LNCaP clone FGC (cell line): ENCODE measurements around the gene CNIH3.

Experiments
- DNase-seq: peaks from one replicate; pipeline ENCODE4 v3.0.0-alpha.2; 2011; ENCODE audit warnings: low read depth
- H3K4me3 ChIP-seq: 2 replicates; pipeline ENCODE4 v1.5.1; 2011; ENCODE audit warnings: mild to moderate bottlenecking, low read depth, low read length, control low read depth
- TF ChIP-seq, protein P1 (sequence below): IDR thresholded peaks from 2 replicates; pipeline ENCODE4 v1.5.1; 2012; ENCODE audit warnings: mild to moderate bottlenecking; ENCODE audit not compliant: control insufficient read depth, insufficient read depth; ENCODE audit errors: extremely low read depth

CNIH3 gene

GRCh38 chr1:224722838-224723237 is 106.7 kb downstream of the CNIH3 start:
- no peak for DNase-seq
- TF ChIP-seq, protein P1, sequence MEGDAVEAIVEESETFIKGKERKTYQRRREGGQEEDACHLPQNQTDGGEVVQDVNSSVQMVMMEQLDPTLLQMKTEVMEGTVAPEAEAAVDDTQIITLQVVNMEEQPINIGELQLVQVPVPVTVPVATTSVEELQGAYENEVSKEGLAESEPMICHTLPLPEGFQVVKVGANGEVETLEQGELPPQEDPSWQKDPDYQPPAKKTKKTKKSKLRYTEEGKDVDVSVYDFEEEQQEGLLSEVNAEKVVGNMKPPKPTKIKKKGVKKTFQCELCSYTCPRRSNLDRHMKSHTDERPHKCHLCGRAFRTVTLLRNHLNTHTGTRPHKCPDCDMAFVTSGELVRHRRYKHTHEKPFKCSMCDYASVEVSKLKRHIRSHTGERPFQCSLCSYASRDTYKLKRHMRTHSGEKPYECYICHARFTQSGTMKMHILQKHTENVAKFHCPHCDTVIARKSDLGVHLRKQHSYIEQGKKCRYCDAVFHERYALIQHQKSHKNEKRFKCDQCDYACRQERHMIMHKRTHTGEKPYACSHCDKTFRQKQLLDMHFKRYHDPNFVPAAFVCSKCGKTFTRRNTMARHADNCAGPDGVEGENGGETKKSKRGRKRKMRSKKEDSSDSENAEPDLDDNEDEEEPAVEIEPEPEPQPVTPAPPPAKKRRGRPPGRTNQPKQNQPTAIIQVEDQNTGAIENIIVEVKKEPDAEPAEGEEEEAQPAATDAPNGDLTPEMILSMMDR: no peak
- no peak overlapping the region for H3K4me3 ChIP-seq

DNA sequence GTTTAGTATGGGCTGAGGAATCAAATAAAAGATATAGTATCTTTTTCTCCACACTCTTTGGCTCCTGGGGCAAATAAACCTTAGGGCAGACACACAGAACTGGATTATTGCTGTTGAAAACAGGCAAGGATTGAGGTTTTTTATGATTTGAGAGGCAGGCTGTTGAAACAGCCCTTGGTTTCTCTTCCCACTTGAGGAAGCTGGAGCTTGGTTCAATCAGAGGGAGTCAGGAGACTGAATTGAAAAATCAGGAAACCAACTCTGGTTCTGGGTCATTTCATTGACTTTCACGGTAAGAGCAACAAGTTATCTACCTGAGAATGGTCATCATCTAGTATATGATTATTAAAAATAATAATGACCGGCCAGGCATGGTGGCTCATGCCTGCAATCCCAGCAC is 108.4 kb downstream of the CNIH3 start:
- TF ChIP-seq, protein P1: no peak
- no peak for DNase-seq

DNA sequence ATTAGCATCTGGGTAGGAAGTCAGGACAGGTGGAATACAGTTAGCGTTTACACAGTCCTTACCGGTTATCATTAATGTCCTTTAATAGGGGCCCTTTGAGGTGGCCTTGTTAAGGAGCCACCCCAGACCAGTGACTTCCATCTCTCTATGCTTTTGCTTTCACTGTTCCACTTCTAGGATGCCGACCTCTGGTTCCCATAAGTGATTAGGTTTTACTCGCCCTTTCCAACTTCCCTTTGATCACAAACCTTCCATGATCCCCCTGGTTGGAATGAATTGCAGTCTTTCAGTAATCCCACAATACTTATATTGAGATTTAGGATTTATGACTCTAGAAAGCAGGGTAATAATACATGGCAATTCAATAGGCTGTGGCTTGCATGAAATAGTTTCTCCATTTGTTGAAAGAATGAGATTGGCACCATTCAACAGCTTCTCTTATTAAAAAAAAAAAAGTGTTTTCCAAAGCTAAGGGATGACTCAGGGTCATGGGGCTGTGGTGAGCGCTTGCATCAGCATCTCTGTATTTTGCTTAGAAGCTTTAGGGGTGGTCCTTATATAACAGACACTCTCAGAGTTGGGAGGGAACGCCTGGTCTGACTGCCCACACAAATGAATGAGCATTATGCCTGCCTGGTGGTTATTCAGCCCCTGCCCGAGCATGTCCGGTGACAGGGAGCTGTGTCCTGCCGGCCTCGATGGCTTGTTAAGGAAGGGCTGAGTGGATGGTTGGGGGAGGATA is 110.5 kb downstream of the CNIH3 start:
- TF ChIP-seq, protein P1: no peak
- no peak for DNase-seq
- no peak overlapping the region for H3K4me3 ChIP-seq

More for the DNA sequence above, 108.4 kb downstream of the CNIH3 start:
- no peak overlapping the region for H3K4me3 ChIP-seq

DNA sequence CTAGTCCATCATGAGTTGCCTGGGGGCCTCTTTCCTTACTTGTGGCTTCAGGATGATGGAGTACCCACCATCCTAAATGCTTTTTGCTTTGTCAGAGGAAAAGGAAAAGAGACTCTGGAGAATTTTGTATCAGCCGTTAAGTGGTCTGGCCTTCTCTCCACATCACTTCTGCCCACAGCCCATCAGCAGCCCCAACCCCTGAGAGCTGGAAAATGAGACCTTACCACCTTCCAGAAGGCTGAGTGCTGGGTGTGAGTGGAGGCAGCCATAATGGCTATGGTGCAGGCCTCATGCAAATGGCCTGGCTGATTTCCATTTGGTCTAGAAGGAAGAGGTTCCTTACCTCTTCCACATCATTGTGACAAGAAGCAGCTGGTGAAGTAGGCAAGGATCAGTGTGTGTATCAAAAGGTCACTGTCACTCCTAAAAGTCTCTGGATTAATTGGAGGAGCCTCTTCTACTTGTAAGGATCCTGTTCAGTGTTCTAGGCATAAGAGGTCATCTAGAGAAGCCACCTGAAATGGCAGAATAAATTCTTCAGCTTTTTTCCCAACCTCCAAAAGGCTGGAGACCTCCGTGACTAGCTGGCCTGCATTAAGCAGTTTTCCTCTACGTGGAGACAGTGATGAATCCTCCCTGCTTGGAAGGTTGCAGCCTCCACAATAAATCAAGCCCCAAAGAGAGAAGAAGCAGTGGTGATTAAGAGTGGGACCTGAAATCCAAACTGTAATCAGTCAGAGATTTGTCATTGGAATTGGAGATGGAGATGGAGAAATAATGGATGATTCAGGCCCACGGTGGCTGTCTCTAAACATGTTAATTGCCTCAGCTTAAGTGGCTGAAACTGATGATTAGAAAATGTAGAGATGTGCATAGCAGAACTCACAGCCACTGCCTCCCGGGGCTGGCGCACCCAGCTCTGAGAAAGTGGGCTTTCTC is 111.5 kb downstream of the CNIH3 start:
- TF ChIP-seq, protein P1: no peak
- H3K4me3 ChIP-seq: no peak overlapping the region
- DNase-seq: no peak

DNA sequence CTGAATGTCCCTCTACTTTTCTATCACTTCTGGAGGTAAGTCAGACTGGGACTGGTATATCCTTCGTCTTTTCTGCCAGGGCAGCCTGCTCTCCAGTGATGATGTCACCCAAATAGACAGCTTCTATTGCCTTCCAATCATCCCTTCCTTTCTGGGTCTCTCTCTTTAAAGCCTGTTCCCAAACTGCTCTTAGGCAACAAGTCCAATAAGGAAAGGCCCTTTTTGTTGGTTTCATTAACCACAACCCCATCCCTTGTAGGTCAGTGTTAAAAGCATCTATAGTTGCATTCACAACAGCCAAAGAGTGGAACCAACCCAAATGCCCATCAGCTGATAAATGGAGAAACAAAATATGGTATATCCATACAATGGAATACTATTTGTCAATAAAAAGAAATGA is 114.4 kb downstream of the CNIH3 start:
- no peak for DNase-seq
- H3K4me3 ChIP-seq: no peak overlapping the region
- TF ChIP-seq, protein P1: no peak

- no peak overlapping the region for H3K4me3 ChIP-seq
- TF ChIP-seq, protein P1: no peak
- DNase-seq: no peak
These were observed 114.8 kb downstream of the CNIH3 start for GRCh38 chr1:224730965-224731364.
